COLO668 (cell line): ENCODE measurements around the gene PEBP1.

Experiments used
- DNase-seq: peaks from one replicate; lab custom pipeline; 2025; ENCODE audit not compliant: unreplicated experiment; lab: John Stamatoyannopoulos, UW

Gene PEBP1

DNA sequence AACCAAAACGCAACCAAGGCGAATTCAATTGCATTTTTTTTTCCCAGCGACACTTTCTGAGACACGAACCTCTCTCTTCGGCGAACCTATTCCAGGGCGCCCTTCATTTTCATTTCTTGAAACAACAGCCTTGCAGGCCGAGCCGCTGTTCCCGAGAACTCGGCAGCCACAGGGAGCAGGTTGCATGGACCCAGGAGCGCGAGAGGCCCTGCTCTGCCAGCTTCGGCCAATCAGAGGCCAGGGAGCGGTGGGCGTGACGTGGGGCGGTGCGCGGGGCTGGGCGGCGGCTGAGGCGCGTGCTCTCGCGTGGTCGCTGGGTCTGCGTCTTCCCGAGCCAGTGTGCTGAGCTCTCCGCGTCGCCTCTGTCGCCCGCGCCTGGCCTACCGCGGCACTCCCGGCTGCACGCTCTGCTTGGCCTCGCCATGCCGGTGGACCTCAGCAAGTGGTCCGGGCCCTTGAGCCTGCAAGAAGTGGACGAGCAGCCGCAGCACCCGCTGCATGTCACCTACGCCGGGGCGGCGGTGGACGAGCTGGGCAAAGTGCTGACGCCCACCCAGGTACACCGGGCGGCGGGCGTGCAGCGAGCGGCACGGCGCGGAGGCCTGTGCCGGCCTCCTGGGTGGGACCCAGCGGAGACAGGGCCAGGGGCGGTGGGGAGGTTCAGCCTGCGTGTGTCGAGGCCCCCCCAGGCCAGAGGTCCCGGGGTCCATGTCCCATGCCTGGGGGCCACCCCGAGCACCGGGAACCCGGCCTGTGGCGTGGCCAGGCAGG, at the start of gene PEBP1:
Gene PEBP1 (plus strand): TSS at position 337 of the 771 bp plus-strand sequence. CDS start 86 bp downstream, at position 423.
- DNase-seq = peak; percentile 96

GRCh38 chr12:118089782-118090181, 46.1 kb upstream of the PEBP1 start:
- DNase-seq = no peak

DNA sequence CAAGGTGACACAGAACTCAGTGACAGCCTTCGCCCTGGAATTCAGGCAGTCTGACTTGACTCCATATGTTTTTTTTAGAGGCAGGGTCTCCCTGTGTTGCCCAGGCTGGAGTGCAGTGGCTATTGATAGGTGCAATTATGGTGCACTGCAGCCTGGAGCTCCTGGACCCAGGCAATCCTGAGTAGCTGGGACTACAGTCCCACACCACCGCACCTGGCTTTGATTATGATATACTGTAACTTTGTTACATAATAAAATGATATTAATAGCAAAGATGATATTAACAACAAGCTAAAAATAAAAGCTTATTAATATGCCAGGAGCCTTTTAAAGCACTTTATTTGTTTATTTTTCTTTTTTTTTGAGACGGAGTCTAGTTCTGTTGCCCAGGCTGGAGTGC, 41.9 kb upstream of the PEBP1 start:
- DNase-seq = no peak

DNA sequence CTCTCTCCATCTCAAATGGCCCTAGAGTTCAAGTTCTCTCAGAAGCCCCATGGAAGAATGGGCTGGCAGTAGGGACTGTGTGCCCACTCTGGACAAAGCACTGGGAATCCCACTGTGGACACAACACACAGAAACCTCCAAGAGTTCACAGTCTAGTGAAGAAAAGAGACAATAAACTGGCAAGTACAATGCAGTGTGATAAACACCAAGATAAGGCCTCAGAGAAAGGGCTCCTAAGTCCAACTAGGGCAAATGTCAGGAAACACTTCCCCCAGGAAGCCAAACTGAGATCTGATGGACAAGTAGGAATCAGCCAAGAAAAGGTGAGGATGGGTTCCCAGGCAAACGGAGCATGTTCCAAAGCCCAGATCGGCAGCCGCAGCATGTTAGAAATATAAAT, 37.5 kb upstream of the PEBP1 start:
- DNase-seq = no peak

DNA sequence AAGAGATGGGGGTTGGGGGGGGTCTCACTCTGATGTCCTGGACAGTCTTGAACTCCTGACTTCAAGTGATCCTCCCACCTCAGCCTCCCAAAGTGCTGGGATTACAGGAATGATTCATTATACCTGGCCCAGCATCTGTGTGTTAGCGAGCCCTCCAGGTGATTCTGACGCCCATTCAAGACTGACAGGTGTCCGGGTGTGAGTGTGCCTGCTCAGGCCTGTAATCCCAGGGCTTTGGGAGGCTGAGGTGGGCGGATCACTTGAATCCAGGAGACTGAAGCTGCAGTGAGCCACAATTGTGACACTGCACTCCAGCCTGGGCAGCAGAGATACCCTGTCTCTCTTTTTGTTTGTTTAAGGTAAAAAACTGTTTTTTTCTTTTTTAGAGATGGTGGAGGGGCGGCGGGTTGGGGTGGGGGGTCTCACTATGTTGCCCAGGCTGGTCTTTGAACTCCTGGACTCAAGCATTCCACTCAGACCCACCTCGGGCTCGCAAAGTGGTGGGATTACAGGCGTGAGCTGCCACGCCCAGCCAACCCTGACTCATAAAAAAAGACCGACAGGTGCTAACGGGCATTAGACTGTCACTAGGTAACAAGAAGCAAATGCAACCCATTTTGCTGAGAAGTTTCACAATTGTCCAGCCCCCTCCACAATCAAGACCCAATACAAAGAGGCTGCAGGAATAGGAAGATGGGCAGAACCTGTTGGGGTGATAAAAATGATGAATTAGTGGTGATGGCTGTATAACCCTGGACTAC, 36.8 kb upstream of the PEBP1 start:
- peak; percentile 77 for DNase-seq

DNA sequence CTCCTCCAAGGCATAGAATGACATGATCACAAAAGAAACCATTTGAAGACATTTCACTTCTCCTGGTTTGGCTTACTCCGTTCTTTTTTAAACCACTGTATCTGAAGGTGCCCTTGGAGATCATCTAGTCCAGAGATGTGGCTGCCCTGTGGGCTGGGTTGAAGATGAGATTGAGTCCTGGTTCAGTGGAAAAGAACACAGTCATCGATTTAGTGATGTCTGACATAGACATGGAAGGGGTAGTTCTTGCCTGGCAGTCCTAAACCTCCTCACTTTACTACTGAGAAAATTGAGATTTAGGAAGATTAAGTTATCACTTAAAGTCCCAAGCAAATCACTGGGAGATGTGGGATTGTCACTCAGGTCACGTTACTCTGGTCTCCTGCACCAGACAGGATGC, 34.9 kb upstream of the PEBP1 start:
- DNase-seq = no peak

- DNase-seq = peak; percentile 51
Measured at GRCh38 chr12:118102070-118102469, 33.9 kb upstream of the PEBP1 start.

DNA sequence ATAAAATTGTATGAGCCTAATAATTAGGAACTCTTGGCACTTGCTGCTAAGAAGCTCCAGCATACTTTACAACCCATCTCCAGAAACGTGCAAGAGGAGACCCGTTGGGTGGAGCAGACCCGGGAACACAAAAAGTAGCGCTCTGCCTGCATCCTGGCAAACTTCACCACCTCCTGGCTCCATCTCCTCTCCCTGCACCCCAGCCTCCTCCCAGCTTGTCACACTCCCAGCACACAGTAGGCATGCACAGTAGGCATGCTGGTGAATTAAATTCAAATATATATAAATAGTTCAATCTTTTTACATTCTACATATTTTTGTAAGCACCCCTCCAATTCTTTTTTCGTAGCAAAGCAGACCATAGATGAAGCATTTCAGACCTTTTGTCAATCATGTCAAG, 33.3 kb upstream of the PEBP1 start:
- peak; percentile 7 for DNase-seq

- DNase-seq = peak; percentile 61
Measured at GRCh38 chr12:118103201-118103600, 32.7 kb upstream of the PEBP1 start.

DNA sequence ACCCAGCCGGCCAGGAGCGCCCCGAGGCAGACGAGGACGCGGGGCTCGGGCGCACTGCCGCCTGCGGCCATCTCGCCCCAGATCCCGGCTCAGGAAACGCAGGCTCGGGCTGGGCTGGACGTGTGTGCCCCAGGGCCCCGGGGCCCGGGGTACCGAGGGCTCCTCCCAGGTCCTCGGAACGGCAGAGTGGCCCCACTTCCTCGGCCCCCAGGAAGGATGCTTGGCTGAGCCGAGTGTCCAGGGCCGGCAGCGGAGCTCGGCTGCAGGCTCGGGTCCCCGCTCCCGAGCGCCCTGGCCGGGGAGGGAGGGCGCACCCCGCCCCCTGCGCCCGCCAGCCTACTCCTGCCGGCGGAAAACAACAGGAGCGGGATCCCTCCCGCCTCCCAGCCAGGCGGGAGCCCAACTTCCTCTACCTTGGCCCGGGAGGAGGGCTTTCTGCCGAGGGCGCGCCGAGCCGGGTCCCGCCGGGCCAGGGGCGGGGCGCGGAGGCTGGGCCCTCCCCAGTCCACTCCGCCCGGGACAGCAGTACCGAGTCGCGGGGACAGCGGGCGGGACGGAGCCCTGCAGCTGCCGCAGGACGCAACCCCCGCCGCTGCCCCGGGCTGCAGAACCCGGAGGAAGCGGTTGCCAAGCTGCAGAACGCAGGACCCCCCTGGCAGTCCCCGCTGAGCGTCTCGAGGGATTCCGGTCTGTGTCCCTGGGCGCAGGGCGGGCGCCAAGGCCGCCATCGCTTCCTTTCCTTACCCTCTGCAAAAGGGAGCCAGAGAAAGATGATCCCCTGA, 32.1 kb upstream of the PEBP1 start, which contains the start of gene VSIG10:
Gene VSIG10 (minus strand): TSS at position 411 of the 782 bp plus-strand sequence. CDS start 340 bp downstream, at position 71.
- DNase-seq = peak; percentile 84

GRCh38 chr12:118107011-118107410, 28.9 kb upstream of the PEBP1 start:
- DNase-seq = no peak

DNA sequence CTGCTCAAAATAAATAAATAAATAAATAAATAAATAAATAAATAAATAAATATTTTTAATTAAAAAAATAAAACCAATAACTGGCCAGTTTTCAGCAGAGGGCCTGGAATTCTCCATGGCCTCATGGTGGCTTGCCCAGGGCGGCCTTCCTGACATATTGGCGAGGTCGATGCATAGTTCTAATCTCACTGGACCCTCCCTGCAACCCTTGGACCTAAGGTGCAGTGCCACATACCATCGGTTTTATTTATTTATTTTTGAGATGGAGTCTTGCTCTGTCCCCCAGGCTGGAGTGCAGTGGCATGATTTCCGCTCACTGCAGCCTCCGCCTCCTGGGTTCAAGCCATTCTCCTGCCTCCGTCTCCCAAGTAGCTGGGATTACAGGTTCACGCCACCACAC, 28.2 kb upstream of the PEBP1 start:
- DNase-seq = no peak

DNA sequence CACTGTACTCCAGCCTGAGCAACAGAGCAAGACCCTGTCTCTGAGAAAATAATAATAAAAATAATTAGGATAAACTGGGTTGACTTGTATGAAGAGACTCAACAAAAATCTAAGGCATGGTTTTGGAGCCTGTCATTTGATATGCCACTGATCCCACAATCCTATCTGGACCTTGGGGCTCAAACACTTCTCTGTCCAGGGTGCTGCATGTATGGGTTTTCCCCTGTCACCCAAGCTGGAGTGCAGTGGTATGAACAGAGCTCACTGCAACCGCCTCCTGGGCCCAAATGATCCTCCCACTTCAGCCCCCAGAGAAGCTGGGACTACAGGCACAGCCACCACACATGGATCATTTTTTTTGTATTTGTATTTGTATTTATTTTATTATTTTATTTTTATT, 26.8 kb upstream of the PEBP1 start:
- no peak for DNase-seq

DNA sequence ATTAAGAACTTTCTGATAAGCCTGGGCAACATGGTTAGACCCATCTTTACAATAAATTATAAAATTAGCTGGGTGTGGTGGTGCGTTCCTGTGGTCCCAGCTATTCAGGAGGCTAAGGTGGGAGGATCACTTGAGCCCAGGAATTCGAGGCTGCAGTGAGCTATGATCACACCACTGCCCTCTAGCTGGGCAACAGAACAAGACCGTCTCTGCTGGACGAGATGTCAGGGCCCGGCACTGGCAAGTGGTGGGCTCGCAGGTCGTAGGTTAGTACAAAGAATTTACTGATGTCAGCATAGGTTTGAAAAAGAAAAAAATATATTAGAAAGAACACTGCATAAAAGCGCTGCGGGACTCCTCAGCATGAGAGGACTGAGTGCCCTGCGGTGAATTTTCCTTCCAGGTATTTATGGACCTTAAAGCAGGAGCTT, 16.5 kb upstream of the PEBP1 start:
- DNase-seq = no peak

GRCh38 chr12:118120579-118121363, 15.2 kb upstream of the PEBP1 start:
- peak; percentile 84 for DNase-seq

- DNase-seq = no peak
Measured at GRCh38 chr12:118122264-118122663, 13.7 kb upstream of the PEBP1 start.

GRCh38 chr12:118124333-118124874, 11.5 kb upstream of the PEBP1 start:
- DNase-seq = no peak

GRCh38 chr12:118125743-118126118, 10.2 kb upstream of the PEBP1 start:
- DNase-seq = no peak

DNA sequence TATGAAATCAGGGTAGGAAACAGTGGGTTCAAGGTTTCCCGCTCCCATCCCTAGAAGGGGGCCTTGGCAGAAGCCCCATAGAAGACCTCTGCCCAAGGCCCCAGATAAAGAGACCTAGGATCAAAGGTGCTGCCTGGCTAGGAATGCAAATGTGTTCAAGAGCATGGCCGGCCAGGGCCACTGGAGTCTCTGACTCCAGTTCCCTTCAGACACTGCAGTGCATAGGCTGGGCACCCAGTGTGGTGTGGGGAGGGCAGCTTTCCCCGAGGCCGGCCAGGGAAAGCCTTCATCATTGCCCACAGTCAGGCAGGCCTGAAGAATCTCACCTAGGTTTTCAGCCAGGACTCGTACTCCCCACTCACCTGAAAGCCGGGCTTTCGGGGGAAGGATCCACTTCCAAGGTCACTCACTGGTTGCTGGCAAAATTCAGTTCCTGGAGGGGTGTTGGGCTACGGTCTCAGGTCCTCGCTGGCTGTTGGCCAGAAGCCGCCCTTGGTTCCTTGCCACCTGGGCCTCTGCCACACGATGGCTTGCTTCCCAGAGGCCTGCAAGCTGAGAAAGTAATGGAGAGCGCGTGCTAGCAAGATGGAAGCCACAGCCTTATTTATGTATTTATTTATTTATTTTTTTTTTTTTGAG, 9.7 kb upstream of the PEBP1 start:
- no peak for DNase-seq

DNA sequence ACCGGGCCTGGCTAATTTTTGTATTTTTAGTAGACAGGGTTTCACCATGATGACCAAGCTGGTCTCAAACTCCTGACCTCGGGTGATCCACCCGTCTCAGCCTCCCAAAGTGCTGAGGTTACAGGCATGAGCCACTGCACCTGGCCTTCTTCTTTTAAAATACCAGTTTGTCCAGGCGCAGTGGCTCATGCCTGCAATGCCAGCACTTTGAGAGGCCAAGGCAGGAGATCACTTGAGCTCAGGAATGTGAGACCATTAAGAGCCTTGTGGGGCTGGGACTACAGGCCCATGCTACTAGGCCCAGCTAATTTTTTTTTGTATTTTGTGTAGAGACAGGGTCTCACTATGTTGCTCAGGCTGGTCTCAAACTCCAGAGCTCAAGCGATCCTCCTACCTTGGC, 8.1 kb upstream of the PEBP1 start:
- no peak for DNase-seq
